Transverse colon (tissue), 4 donors: Measurements from ENCODE around the gene ERCC5. TPM values are rescaled to one million over a fixed set of nuclear protein-coding genes. Genes with fewer than 3 reads are reported as not detected.

Source experiments
- DNase-seq: peaks from one replicate; pipeline ENCODE4 v3.0.0-alpha.2; 2019
- H3K27ac ChIP-seq, 4 donors: fragments of 200-600 bp; sonication (generic); 2 replicates each; pipeline ENCODE4 v1.5.1; 2016 to 2018; ENCODE audit warnings: inconsistent platforms in 4 of 4
- H3K27me3 ChIP-seq: fragments of 200-600 bp; sonication (generic); 2 replicates; pipeline ENCODE4 v1.5.1; 2017; ENCODE audit warnings: inconsistent platforms
- H3K36me3 ChIP-seq, 4 donors: fragments of 200-600 bp; sonication (generic); 2 replicates each; pipeline ENCODE4 v1.5.1; 2017 to 2019; ENCODE audit warnings: inconsistent platforms in 4 of 4
- H3K4me1 ChIP-seq, 4 donors: fragments of 200-600 bp; sonication (generic); 2 replicates each; pipeline ENCODE4 v1.5.1; 2017 to 2020; ENCODE audit warnings: inconsistent platforms in 4 of 4
- H3K4me3 ChIP-seq, 4 donors: fragments of 200-600 bp; sonication (generic); 1 replicate in 1 of 4; 2 replicates in 3 of 4; pipeline versions ENCODE4 v1.5.1 to v1.6.1; 2017 to 2019; ENCODE audit warnings: inconsistent platforms in 4 of 4
- H3K9me3 ChIP-seq, 2 donors: fragments of 200-600 bp; sonication (generic); 2 replicates each; pipeline ENCODE4 v1.5.1; 2017 to 2019; ENCODE audit warnings: inconsistent platforms in 2 of 2
- CTCF ChIP-seq, 5 experiments: fragments of 200-600 bp in 3 of 5; fragments of 450-650 bp in 2 of 5; sonication (generic) in 3 of 5; IDR thresholded peaks; 1 replicate in 2 of 5; 2 replicates in 3 of 5; pipeline ENCODE4 v1.5.1; 2016 to 2017; ENCODE audit warnings: antibody characterized with exemption in 5 of 5, inconsistent platforms in 3 of 5, mild to moderate bottlenecking in 2 of 5, moderate library complexity in 1 of 5
- EP300 ChIP-seq: sonication (generic); formaldehyde crosslinking; IDR thresholded peaks from one replicate; pipeline ENCODE4 v1.6.1; 2017; ENCODE audit warnings: antibody characterized with exemption, low read depth
- POLR2A ChIP-seq: fragments of 450-650 bp; IDR thresholded peaks from one replicate; pipeline ENCODE4 v1.6.1; 2016; ENCODE audit warnings: antibody characterized with exemption, mild to moderate bottlenecking, moderate library complexity
- POLR2AphosphoS5 ChIP-seq, 3 donors: sonication (generic); formaldehyde crosslinking; IDR thresholded peaks; one replicate each; pipeline ENCODE4 v1.6.1; 2016; ENCODE audit warnings: antibody characterized with exemption in 3 of 3
- WGBS, 2 donors: methylation state at CpG; one replicate each; pipeline ENCODE4 v1.1.5; 2018; ENCODE audit warnings: low coverage in 1 of 2; 5-methylcytosine and 5-hydroxymethylcytosine counted together
- in situ Hi-C, 4 donors: fragments of 200-750 bp; cut with MboI; loops; one replicate each; pipeline versions ENCODE4 v1.15.0 to v1.15.1; 2017; ENCODE audit warnings: low sequenced_read_pairs in 3 of 4, low pct_ligation_motif_present in 1 of 4, low pct_unique_long_range_greater_than_20kb in 1 of 4
- intact Hi-C: fragments of 100-400 bp; cut with DNase I; formaldehyde crosslinking; loops from one replicate; pipeline ENCODE4 v1.15.1; 2023; ENCODE audit warnings: low total_unique reads
- total RNA-seq, 4 donors: library from RNA; depleted of rRNA; stranded (reverse); fragments of >200 nt; gene quantifications; one replicate each; pipeline ENCODE4 v1.1.0, GENCODE V29; 2016

The ERCC5 gene
- total RNA-seq, 4 donors from 2014 or later = 64.4 to 116 (median 84.9) TPM

GRCh38 chr13:102878481-102878880 lies 32.6 kb downstream of the ERCC5 start:
- WGBS, 2 donors = 68 to 79% methylated on average over 5 of the region's 5 CpGs
- Histone ChIP-seq H3K27me3 (no peaks in the 10 kb centered on the region), H3K4me1 (no peaks in the 10 kb centered on the region), H3K9me3 (no peaks in the 10 kb centered on the region), H3K27ac (no peak overlapping the region), H3K4me3 (no peak overlapping the region), H3K36me3 (peaks cover 0 to 24% (median 10%) of the 10 kb centered on the region in 4 donors)
- intact Hi-C loops (no loop called here), in situ Hi-C loops (no loop called here)
- no peak for TF ChIP-seq POLR2A
- TF ChIP-seq CTCF (IDR thresholded peaks at IDR 0.05) = no peak
- no peak for TF ChIP-seq EP300
- no peak for TF ChIP-seq POLR2AphosphoS5 (IDR thresholded peaks at IDR 0.05)
- DNase-seq = no peak

- Histone ChIP-seq H3K4me1 (no peaks in the 10 kb centered on the region), H3K4me3 (no peak overlapping the region), H3K27ac (no peak overlapping the region), H3K27me3 (no peaks in the 10 kb centered on the region), H3K9me3 (no peaks in the 10 kb centered on the region), H3K36me3 (peaks cover 0 to 14% (median 6%) of the 10 kb centered on the region in 4 donors)
- intact Hi-C loops (no loop called here), in situ Hi-C loops (no loop called here)
- TF ChIP-seq POLR2A (no peak), EP300 (no peak), POLR2AphosphoS5 (IDR thresholded peaks at IDR 0.05) (no peak), CTCF (IDR thresholded peaks at IDR 0.05) (no peak)
- DNase-seq = no peak
- WGBS, 2 donors = 85 to 88% methylated on average over 6 to 13 of the region's 13 CpGs
Observed at GRCh38 chr13:102879793-102880499, 34.1 kb downstream of the ERCC5 start.

GRCh38 chr13:102881819-102882686 lies 36.2 kb downstream of the ERCC5 start:
- H3K4me1 ChIP-seq = no peaks in the 10 kb centered on the region
- no peak for TF ChIP-seq EP300
- no peak for TF ChIP-seq POLR2AphosphoS5 (IDR thresholded peaks at IDR 0.05)
- no peak for TF ChIP-seq POLR2A
- no peak for TF ChIP-seq CTCF (IDR thresholded peaks at IDR 0.05)
- no peaks in the 10 kb centered on the region for H3K9me3 ChIP-seq
- H3K4me3 ChIP-seq = no peak overlapping the region
- DNase-seq = no peak
- 90 to 100% methylated on average over 1 to 4 of the region's 4 CpGs for WGBS, 2 donors
- H3K36me3 ChIP-seq = no peaks in the 10 kb centered on the region
- in situ Hi-C loops = no loop called here
- no peak overlapping the region for H3K27ac ChIP-seq
- H3K27me3 ChIP-seq = no peaks in the 10 kb centered on the region
- intact Hi-C loops = no loop called here

- Histone ChIP-seq H3K4me1 (peaks cover 0 to 5% (median 2%) of the 10 kb centered on the region in 4 donors), H3K27ac (no peak overlapping the region), H3K36me3 (no peaks in the 10 kb centered on the region), H3K4me3 (no peak overlapping the region), H3K27me3 (no peaks in the 10 kb centered on the region), H3K9me3 (no peaks in the 10 kb centered on the region)
- in situ Hi-C loops = no loop called here
- no peak for DNase-seq
- 42 to 64% methylated on average over 2 of the region's 2 CpGs for WGBS, 2 donors
- TF ChIP-seq POLR2AphosphoS5 (IDR thresholded peaks at IDR 0.05) (no peak), POLR2A (no peak), CTCF (IDR thresholded peaks at IDR 0.05) (no peak), EP300 (no peak)
- intact Hi-C loops = no loop called here
Observed at GRCh38 chr13:102892503-102892902, 46.7 kb downstream of the ERCC5 start.
